DMS 273 (cell line): ENCODE data around the gene ECT2.
"Not testable (repeated sequence)": the region's sequence is repeated elsewhere in the genome, so short reads cannot be mapped to it uniquely, and the experiment has no call there.

Experiments
- DNase-seq: peaks from one replicate; lab custom pipeline; 2025; ENCODE audit not compliant: unreplicated experiment; lab: John Stamatoyannopoulos, UW

The ECT2 gene

GRCh38 chr3:172750368-172751174, at the start of gene ECT2:
ECT2 (plus strand) TSS chr3:172750726; CDS start chr3:172754531, 3,805 bp downstream.
- peak; percentile 100 for DNase-seq

- no peak for DNase-seq
These were observed 49.5 kb upstream of the ECT2 start for GRCh38 chr3:172700936-172701455.

- DNase-seq: no peak
These were observed 48.8 kb upstream of the ECT2 start for GRCh38 chr3:172701751-172702150.

- DNase-seq: no peak
These were observed 48.3 kb upstream of the ECT2 start for GRCh38 chr3:172702256-172702655.

GRCh38 chr3:172702731-172703130, 47.8 kb upstream of the ECT2 start:
- DNase-seq: not testable (repeated sequence)

- DNase-seq: no peak
These were observed 46.5 kb upstream of the ECT2 start for GRCh38 chr3:172704001-172704400.

GRCh38 chr3:172705170-172705569, 45.4 kb upstream of the ECT2 start:
- no peak for DNase-seq

GRCh38 chr3:172707030-172707429, 43.5 kb upstream of the ECT2 start:
- no peak for DNase-seq

- no peak for DNase-seq
These were observed 42.6 kb upstream of the ECT2 start for GRCh38 chr3:172707967-172708366.

GRCh38 chr3:172708921-172709773, 41.4 kb upstream of the ECT2 start:
- DNase-seq: no peak

GRCh38 chr3:172709774-172710663, 40.5 kb upstream of the ECT2 start:
- peak; percentile 66 for DNase-seq

- DNase-seq: peak; percentile 96
These were observed 39.7 kb upstream of the ECT2 start, which contains the start of gene NCEH1 for GRCh38 chr3:172710664-172711453. NCEH1 (minus strand) TSS chr3:172711067; CDS start chr3:172710984, 83 bp downstream.

GRCh38 chr3:172711454-172711795, 39.1 kb upstream of the ECT2 start:
- DNase-seq: peak; percentile 59

GRCh38 chr3:172713316-172713715, 37.2 kb upstream of the ECT2 start:
- DNase-seq: no peak

GRCh38 chr3:172716476-172716875, 34.0 kb upstream of the ECT2 start:
- no peak for DNase-seq

GRCh38 chr3:172717493-172718088, 32.9 kb upstream of the ECT2 start:
- peak; percentile 44 for DNase-seq

GRCh38 chr3:172722536-172723040, 27.9 kb upstream of the ECT2 start:
- not testable (repeated sequence) for DNase-seq

GRCh38 chr3:172726380-172726779, 24.1 kb upstream of the ECT2 start:
- DNase-seq: no peak

GRCh38 chr3:172735014-172735413, 15.5 kb upstream of the ECT2 start:
- DNase-seq: no peak
